Small intestine (tissue), 7 donors: ENCODE data around the gene LSAMP. TPM values are rescaled to one million over a fixed set of nuclear protein-coding genes. Genes with fewer than 3 reads are reported as not detected.

Experiments
- DNase-seq, 2 donors: peaks; one replicate each; pipeline versions ENCODE4 v3.0.0 to v3.0.0-alpha.2; 2013
- FAIRE-seq: peaks from 2 replicates; lab custom pipeline; 2012; peaks lifted over from hg19 to GRCh38; lab: Jason Lieb, UNC
- H3K27ac ChIP-seq, 3 donors: one replicate each; pipeline ENCODE4 v1.5.1; 2013; ENCODE audit warnings: low read length in 2 of 3, mild to moderate bottlenecking in 2 of 3, control low read depth in 1 of 3, inconsistent platforms in 1 of 3, low read depth in 1 of 3, moderate library complexity in 1 of 3
- H3K27me3 ChIP-seq, 3 donors: one replicate each; pipeline ENCODE4 v1.6.1; 2013; ENCODE audit warnings: low read length in 3 of 3, inconsistent platforms in 1 of 3; ENCODE audit not compliant: control insufficient read depth in 3 of 3, insufficient read depth in 3 of 3
- H3K36me3 ChIP-seq, 3 donors: one replicate each; pipeline ENCODE4 v1.6.1; 2013; ENCODE audit warnings: low read length in 3 of 3, inconsistent platforms in 1 of 3, low read depth in 1 of 3, mild to moderate bottlenecking in 1 of 3, moderate library complexity in 1 of 3; ENCODE audit not compliant: control insufficient read depth in 3 of 3, insufficient read depth in 2 of 3
- H3K4me1 ChIP-seq, 3 donors: one replicate each; pipeline ENCODE4 v1.6.1; 2013; ENCODE audit warnings: low read length in 2 of 3, inconsistent platforms in 1 of 3, low read depth in 1 of 3, mild to moderate bottlenecking in 1 of 3, moderate library complexity in 1 of 3; ENCODE audit not compliant: control insufficient read depth in 3 of 3, insufficient read depth in 2 of 3
- H3K4me3 ChIP-seq, 3 donors: one replicate each; pipeline ENCODE4 v1.5.1; 2013; ENCODE audit warnings: low read length in 3 of 3, control low read depth in 1 of 3, inconsistent platforms in 1 of 3, low read depth in 1 of 3, mild to moderate bottlenecking in 1 of 3, moderate library complexity in 1 of 3
- H3K9me3 ChIP-seq, 2 donors: one replicate each; pipeline ENCODE4 v1.6.1; 2013; ENCODE audit warnings: low read depth in 1 of 2, low read length in 1 of 2; ENCODE audit not compliant: control insufficient read depth in 2 of 2, insufficient read depth in 1 of 2
- WGBS, 3 donors: extraction: QIAGEN DNeasy Blood & Tissue Kit; methylation state at CpG; one replicate each; pipeline ENCODE4 v1.1.7; 2013; 5-methylcytosine and 5-hydroxymethylcytosine counted together
- polyA plus RNA-seq, 4 donors: library from polyadenylated mRNA; stranded (reverse) in 3 of 4; unstranded in 1 of 4; fragments of 200-250 nt in 3 of 4; fragments of 120-200 nt in 1 of 4; gene quantifications; one replicate each; pipeline versions ENCODE4 v1.2.1 to v1.2.3, GENCODE V29; 2013
- donor health status: healthy with polysubstance abuse.
- donor health status: control.
- donor health status: control.
- donor health status: Bipolar disorder and iron deficiency.
- donor health status: healthy.

Gene LSAMP
- polyA plus RNA-seq, 4 donors: 0.27 to 2.9 (median 1.8) TPM; not detected in 1

GRCh38 chr3:115932807-115933206, 512.5 kb downstream of the LSAMP start:
- DNase-seq: no peak
- Histone ChIP-seq H3K27ac (no peak overlapping the region), H3K36me3 (no peaks in the 10 kb centered on the region), H3K4me1 (no peaks in the 10 kb centered on the region), H3K9me3 (no peaks in the 10 kb centered on the region), H3K27me3 (no peaks in the 10 kb centered on the region), H3K4me3 (no peak overlapping the region)
- FAIRE-seq: no peak
- WGBS, 3 donors: 85 to 91% (median 91%) methylated on average over 7 of the region's 7 CpGs

GRCh38 chr3:115931581-115931980, 513.7 kb downstream of the LSAMP start:
- no peak overlapping the region for H3K4me3 ChIP-seq
- no peaks in the 10 kb centered on the region for H3K36me3 ChIP-seq
- 74 to 76% (median 75%) methylated on average over 2 of the region's 2 CpGs for WGBS, 3 donors
- no peaks in the 10 kb centered on the region for H3K27me3 ChIP-seq
- no peaks in the 10 kb centered on the region for H3K9me3 ChIP-seq
- FAIRE-seq (no peak), DNase-seq (no peak)
- no peaks in the 10 kb centered on the region for H3K4me1 ChIP-seq
- no peak overlapping the region for H3K27ac ChIP-seq

GRCh38 chr3:115930922-115931321, 514.4 kb downstream of the LSAMP start:
- no peaks in the 10 kb centered on the region for H3K4me1 ChIP-seq
- DNase-seq (no peak), FAIRE-seq (no peak)
- H3K9me3 ChIP-seq: no peaks in the 10 kb centered on the region
- H3K27ac ChIP-seq: no peak overlapping the region
- H3K27me3 ChIP-seq: no peaks in the 10 kb centered on the region
- H3K36me3 ChIP-seq: no peaks in the 10 kb centered on the region
- 31 to 58% (median 37%) methylated on average over 3 of the region's 3 CpGs for WGBS, 3 donors
- no peak overlapping the region for H3K4me3 ChIP-seq

- Histone ChIP-seq H3K4me3 (no peak overlapping the region), H3K27me3 (no peaks in the 10 kb centered on the region), H3K9me3 (no peaks in the 10 kb centered on the region), H3K36me3 (no peaks in the 10 kb centered on the region), H3K27ac (no peak overlapping the region), H3K4me1 (no peaks in the 10 kb centered on the region)
- 57 to 68% (median 60%) methylated on average over 2 of the region's 2 CpGs for WGBS, 3 donors
- DNase-seq (no peak), FAIRE-seq (no peak)
These were observed 515.1 kb downstream of the LSAMP start for GRCh38 chr3:115930168-115930567.

GRCh38 chr3:115928376-115928775, 516.9 kb downstream of the LSAMP start:
- no peaks in the 10 kb centered on the region for H3K4me1 ChIP-seq
- no peaks in the 10 kb centered on the region for H3K36me3 ChIP-seq
- no peaks in the 10 kb centered on the region for H3K9me3 ChIP-seq
- no peak overlapping the region for H3K27ac ChIP-seq
- WGBS, 3 donors: 51 to 70% (median 66%) methylated on average over 1 of the region's 1 CpG
- DNase-seq (no peak), FAIRE-seq (no peak)
- no peak overlapping the region for H3K4me3 ChIP-seq
- no peaks in the 10 kb centered on the region for H3K27me3 ChIP-seq

GRCh38 chr3:115927197-115927596, 518.1 kb downstream of the LSAMP start:
- Histone ChIP-seq H3K4me1 (no peaks in the 10 kb centered on the region), H3K27me3 (no peaks in the 10 kb centered on the region), H3K9me3 (no peaks in the 10 kb centered on the region), H3K36me3 (no peaks in the 10 kb centered on the region), H3K4me3 (no peak overlapping the region), H3K27ac (no peak overlapping the region)
- FAIRE-seq (no peak), DNase-seq (no peak)

- DNase-seq (no peak), FAIRE-seq (no peak)
- Histone ChIP-seq H3K27ac (no peak overlapping the region), H3K9me3 (no peaks in the 10 kb centered on the region), H3K4me3 (no peak overlapping the region), H3K27me3 (no peaks in the 10 kb centered on the region), H3K36me3 (no peaks in the 10 kb centered on the region), H3K4me1 (no peaks in the 10 kb centered on the region)
- WGBS, 3 donors: 89 to 100% (median 94%) methylated on average over 1 of the region's 1 CpG
These were observed 522.5 kb downstream of the LSAMP start for GRCh38 chr3:115922681-115923347.

GRCh38 chr3:115921711-115922110, 523.6 kb downstream of the LSAMP start:
- no peaks in the 10 kb centered on the region for H3K27me3 ChIP-seq
- no peak overlapping the region for H3K4me3 ChIP-seq
- FAIRE-seq (no peak), DNase-seq (no peak)
- H3K27ac ChIP-seq: no peak overlapping the region
- no peaks in the 10 kb centered on the region for H3K36me3 ChIP-seq
- no peaks in the 10 kb centered on the region for H3K4me1 ChIP-seq
- H3K9me3 ChIP-seq: no peaks in the 10 kb centered on the region

GRCh38 chr3:115918900-115919299, 526.4 kb downstream of the LSAMP start:
- Histone ChIP-seq H3K27ac (no peak overlapping the region), H3K27me3 (no peaks in the 10 kb centered on the region), H3K9me3 (no peaks in the 10 kb centered on the region), H3K4me3 (no peak overlapping the region), H3K36me3 (no peaks in the 10 kb centered on the region), H3K4me1 (no peaks in the 10 kb centered on the region)
- 60 to 71% (median 68%) methylated on average over 2 of the region's 2 CpGs for WGBS, 3 donors
- DNase-seq: no peak
- FAIRE-seq: no peak
